ENCODE measurements around the gene TRIM29. TPM values are rescaled to one million over a fixed set of nuclear protein-coding genes. Genes with fewer than 3 reads are reported as not detected.

The TRIM29 gene
- total RNA-seq, 1 donor from 2014 or later, result not detected

GRCh38 chr11:120106354-120107150, 31.4 kb downstream of the TRIM29 start:
- TF ChIP-seq, protein P1, sequence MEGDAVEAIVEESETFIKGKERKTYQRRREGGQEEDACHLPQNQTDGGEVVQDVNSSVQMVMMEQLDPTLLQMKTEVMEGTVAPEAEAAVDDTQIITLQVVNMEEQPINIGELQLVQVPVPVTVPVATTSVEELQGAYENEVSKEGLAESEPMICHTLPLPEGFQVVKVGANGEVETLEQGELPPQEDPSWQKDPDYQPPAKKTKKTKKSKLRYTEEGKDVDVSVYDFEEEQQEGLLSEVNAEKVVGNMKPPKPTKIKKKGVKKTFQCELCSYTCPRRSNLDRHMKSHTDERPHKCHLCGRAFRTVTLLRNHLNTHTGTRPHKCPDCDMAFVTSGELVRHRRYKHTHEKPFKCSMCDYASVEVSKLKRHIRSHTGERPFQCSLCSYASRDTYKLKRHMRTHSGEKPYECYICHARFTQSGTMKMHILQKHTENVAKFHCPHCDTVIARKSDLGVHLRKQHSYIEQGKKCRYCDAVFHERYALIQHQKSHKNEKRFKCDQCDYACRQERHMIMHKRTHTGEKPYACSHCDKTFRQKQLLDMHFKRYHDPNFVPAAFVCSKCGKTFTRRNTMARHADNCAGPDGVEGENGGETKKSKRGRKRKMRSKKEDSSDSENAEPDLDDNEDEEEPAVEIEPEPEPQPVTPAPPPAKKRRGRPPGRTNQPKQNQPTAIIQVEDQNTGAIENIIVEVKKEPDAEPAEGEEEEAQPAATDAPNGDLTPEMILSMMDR (IDR thresholded peaks at IDR 0.05), result no peak
- Mint-ChIP-seq H3K9me3 (ENCODE audit: unreplicated experiment) (no peaks in the 10 kb centered on the region), H3K36me3 (ENCODE audit: unreplicated experiment) (no peaks in the 10 kb centered on the region), H3K27ac (ENCODE audit: unreplicated experiment) (no peak overlapping the region), H3K4me1 (ENCODE audit: unreplicated experiment) (no peaks in the 10 kb centered on the region), H3K27me3 (ENCODE audit: unreplicated experiment) (peaks cover 56% of the 10 kb centered on the region), H3K4me3 (ENCODE audit: unreplicated experiment) (no peak overlapping the region)
- no peak for DNase-seq (ENCODE audit: extremely low spot score, unreplicated experiment)

GRCh38 chr11:120105576-120105975, 32.3 kb downstream of the TRIM29 start:
- H3K4me3 Mint-ChIP-seq (ENCODE audit: unreplicated experiment), result no peak overlapping the region
- no peaks in the 10 kb centered on the region for H3K4me1 Mint-ChIP-seq (ENCODE audit: unreplicated experiment)
- no peak for DNase-seq (ENCODE audit: extremely low spot score, unreplicated experiment)
- H3K36me3 Mint-ChIP-seq (ENCODE audit: unreplicated experiment), result no peaks in the 10 kb centered on the region
- H3K9me3 Mint-ChIP-seq (ENCODE audit: unreplicated experiment), result no peaks in the 10 kb centered on the region
- TF ChIP-seq, protein P1 (IDR thresholded peaks at IDR 0.05), result no peak
- peaks cover 56% of the 10 kb centered on the region for H3K27me3 Mint-ChIP-seq (ENCODE audit: unreplicated experiment)
- no peak overlapping the region for H3K27ac Mint-ChIP-seq (ENCODE audit: unreplicated experiment)

- TF ChIP-seq, protein P1 (IDR thresholded peaks at IDR 0.05), result no peak
- no peaks in the 10 kb centered on the region for H3K4me1 Mint-ChIP-seq (ENCODE audit: unreplicated experiment)
- H3K36me3 Mint-ChIP-seq (ENCODE audit: unreplicated experiment), result no peaks in the 10 kb centered on the region
- DNase-seq (ENCODE audit: extremely low spot score, unreplicated experiment), result no peak
- no peak overlapping the region for H3K27ac Mint-ChIP-seq (ENCODE audit: unreplicated experiment)
- H3K9me3 Mint-ChIP-seq (ENCODE audit: unreplicated experiment), result no peaks in the 10 kb centered on the region
- peaks cover 63% of the 10 kb centered on the region for H3K27me3 Mint-ChIP-seq (ENCODE audit: unreplicated experiment)
- H3K4me3 Mint-ChIP-seq (ENCODE audit: unreplicated experiment), result no peak overlapping the region
Observed at GRCh38 chr11:120104041-120104565, 33.8 kb downstream of the TRIM29 start.

DNA sequence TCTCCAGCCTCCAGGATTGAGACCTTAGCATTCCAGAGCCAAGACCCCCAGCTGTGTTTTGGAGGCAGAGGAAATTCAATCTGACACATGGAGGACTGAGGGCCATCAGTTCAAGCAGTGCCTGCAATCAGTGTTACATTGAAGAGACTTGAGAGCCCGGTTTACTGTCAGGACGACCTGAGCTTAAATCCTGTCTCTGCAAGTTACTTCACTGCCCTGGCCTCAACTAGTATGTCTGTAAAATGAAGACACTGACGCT, 35.1 kb downstream of the TRIM29 start:
- H3K27me3 Mint-ChIP-seq (ENCODE audit: unreplicated experiment), result peaks cover 63% of the 10 kb centered on the region
- H3K27ac Mint-ChIP-seq (ENCODE audit: unreplicated experiment), result no peak overlapping the region
- H3K4me1 Mint-ChIP-seq (ENCODE audit: unreplicated experiment), result no peaks in the 10 kb centered on the region
- H3K9me3 Mint-ChIP-seq (ENCODE audit: unreplicated experiment), result no peaks in the 10 kb centered on the region
- TF ChIP-seq, protein P1 (IDR thresholded peaks at IDR 0.05), result no peak
- no peak for DNase-seq (ENCODE audit: extremely low spot score, unreplicated experiment)
- no peak overlapping the region for H3K4me3 Mint-ChIP-seq (ENCODE audit: unreplicated experiment)
- H3K36me3 Mint-ChIP-seq (ENCODE audit: unreplicated experiment), result no peaks in the 10 kb centered on the region

DNA sequence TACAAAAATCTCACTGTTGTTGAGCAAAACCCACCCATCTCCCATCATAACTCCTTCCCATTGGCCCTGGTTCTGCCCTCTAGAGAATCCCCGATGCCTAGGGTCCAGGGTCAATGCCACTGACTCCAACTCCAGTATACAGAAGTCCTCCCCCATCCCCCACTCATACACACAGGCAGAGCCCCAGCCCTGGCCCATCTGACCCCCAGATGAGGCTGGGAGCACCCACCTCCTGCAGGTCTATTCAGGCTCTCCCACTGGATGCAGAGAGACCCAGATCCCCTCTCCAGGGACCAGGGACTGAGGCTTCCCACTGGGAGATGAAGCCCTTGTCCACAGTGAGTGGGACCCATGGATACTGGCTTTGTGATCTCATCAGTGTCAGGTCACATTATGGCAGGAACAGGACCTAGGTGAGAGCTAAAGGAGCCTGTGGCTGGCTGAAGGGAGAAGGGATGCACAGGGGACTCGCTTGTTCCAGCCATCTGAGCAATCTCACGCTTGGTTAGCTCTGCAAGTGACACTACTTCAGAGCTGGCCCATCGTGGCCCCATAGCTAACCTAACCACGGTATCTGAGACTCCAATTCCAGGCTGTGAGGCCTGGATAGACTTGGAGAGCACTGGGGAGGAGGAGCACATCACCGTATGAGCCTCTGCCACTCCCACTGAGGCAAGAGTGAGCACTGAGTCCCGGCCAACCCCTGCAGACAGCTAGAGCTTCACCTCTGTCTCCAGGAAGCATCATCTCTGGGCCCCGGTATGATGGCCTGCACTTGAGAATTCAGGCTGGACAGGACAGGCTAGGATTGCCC, 35.7 kb downstream of the TRIM29 start:
- H3K27ac Mint-ChIP-seq (ENCODE audit: unreplicated experiment), result no peak overlapping the region
- no peak for DNase-seq (ENCODE audit: extremely low spot score, unreplicated experiment)

More for the DNA sequence above, 35.7 kb downstream of the TRIM29 start:
- H3K4me1 Mint-ChIP-seq (ENCODE audit: unreplicated experiment), result no peaks in the 10 kb centered on the region
- H3K9me3 Mint-ChIP-seq (ENCODE audit: unreplicated experiment), result no peaks in the 10 kb centered on the region
- peaks cover 61% of the 10 kb centered on the region for H3K27me3 Mint-ChIP-seq (ENCODE audit: unreplicated experiment)
- no peaks in the 10 kb centered on the region for H3K36me3 Mint-ChIP-seq (ENCODE audit: unreplicated experiment)
- H3K4me3 Mint-ChIP-seq (ENCODE audit: unreplicated experiment), result no peak overlapping the region
- TF ChIP-seq, protein P1 (IDR thresholded peaks at IDR 0.05), result no peak

All from osteocyte (in vitro differentiated cells).